Thyroid gland (tissue), 4 donors: ENCODE measurements around the gene ZNF641.

Experiments used
- POLR2A ChIP-seq, 2 donors: fragments of 450-650 bp; IDR thresholded peaks; one replicate each; pipeline ENCODE4 v1.6.1; 2017; ENCODE audit warnings: antibody characterized with exemption in 2 of 2, mild to moderate bottlenecking in 2 of 2, moderate library complexity in 1 of 2
- TF ChIP-seq, protein P1 (sequence below), 6 experiments: fragments of 200-600 bp in 3 of 6; fragments of 450-650 bp in 3 of 6; sonication (generic) in 3 of 6; IDR thresholded peaks; one replicate each; pipeline ENCODE4 v1.5.1; 2016 to 2019; ENCODE audit warnings: antibody characterized with exemption in 6 of 6, mild to moderate bottlenecking in 2 of 6, inconsistent platforms in 1 of 6, moderate library complexity in 1 of 6

DNA sequence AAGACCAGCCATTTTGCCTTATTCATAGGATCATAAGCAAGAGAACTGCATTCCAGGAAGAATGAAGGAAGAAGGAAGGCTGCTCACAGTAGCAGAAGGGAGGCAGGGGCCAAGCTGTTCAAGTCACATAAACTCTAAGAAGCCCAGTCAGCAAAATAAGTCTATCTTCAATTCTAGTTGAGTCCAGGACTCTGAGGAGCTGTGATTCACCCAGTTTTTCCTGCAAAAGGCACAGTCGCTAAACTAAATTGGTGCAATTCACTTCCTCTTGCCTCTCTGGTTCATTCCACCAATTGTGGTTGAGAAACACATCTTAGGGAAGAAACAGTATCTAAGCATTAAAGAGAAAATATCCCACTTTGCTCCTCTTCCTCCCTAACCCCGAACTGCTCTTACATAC is 9.8 kb downstream of the ZNF641 start:
- TF ChIP-seq, protein P1, sequence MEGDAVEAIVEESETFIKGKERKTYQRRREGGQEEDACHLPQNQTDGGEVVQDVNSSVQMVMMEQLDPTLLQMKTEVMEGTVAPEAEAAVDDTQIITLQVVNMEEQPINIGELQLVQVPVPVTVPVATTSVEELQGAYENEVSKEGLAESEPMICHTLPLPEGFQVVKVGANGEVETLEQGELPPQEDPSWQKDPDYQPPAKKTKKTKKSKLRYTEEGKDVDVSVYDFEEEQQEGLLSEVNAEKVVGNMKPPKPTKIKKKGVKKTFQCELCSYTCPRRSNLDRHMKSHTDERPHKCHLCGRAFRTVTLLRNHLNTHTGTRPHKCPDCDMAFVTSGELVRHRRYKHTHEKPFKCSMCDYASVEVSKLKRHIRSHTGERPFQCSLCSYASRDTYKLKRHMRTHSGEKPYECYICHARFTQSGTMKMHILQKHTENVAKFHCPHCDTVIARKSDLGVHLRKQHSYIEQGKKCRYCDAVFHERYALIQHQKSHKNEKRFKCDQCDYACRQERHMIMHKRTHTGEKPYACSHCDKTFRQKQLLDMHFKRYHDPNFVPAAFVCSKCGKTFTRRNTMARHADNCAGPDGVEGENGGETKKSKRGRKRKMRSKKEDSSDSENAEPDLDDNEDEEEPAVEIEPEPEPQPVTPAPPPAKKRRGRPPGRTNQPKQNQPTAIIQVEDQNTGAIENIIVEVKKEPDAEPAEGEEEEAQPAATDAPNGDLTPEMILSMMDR (IDR thresholded peaks at IDR 0.05), result no peak
- no peak for TF ChIP-seq POLR2A (IDR thresholded peaks at IDR 0.05)
